Measurements from ENCODE around the gene LBR.

Gene LBR

DNA sequence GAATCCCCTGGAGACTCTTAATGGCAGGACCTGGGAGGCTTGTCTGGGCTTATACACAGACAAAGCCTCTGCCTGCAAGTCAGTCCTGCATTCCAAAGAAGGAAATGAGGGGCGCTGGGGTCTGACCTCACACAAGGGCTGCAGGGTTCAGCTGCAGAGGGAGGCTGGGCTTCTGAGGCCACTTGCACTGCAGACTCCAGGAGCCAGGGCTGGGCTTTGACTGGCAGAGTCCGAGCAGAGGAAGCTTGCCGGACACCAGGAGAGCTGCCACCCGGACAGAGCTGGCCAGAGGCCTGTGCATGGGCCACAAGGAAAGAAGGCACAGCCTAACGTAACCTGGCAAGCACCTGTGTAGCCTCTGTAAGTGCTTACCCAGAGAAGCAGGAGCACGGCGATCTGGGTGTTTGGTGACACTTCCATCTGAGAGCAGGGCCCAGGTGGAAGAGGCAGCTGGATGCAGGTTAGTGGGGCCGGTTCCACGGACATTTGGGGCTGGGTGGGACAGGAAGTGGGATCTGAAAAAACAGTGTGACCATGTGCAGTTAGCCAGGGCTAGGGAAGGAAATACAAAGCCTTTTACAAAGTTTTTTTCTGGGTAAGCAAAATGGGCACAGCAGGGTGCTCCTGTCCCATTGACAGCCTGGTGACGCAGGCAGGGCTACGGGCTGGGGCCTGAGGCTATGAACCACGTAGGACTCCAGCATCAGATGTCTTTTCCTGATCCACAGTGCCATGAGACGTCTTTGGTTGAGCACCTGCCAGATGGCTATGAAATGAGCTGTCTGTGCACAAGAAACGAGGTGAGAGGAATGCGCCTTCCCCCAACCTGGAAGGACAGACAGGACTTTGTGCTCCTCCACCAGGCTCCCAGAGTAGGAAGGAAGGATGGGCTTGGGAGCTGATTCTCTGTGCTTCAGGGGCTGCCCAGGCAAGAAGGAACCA is 37.3 kb upstream of the LBR start:
- no peak for DNase-seq (ENCODE audit: low read depth)

DNA sequence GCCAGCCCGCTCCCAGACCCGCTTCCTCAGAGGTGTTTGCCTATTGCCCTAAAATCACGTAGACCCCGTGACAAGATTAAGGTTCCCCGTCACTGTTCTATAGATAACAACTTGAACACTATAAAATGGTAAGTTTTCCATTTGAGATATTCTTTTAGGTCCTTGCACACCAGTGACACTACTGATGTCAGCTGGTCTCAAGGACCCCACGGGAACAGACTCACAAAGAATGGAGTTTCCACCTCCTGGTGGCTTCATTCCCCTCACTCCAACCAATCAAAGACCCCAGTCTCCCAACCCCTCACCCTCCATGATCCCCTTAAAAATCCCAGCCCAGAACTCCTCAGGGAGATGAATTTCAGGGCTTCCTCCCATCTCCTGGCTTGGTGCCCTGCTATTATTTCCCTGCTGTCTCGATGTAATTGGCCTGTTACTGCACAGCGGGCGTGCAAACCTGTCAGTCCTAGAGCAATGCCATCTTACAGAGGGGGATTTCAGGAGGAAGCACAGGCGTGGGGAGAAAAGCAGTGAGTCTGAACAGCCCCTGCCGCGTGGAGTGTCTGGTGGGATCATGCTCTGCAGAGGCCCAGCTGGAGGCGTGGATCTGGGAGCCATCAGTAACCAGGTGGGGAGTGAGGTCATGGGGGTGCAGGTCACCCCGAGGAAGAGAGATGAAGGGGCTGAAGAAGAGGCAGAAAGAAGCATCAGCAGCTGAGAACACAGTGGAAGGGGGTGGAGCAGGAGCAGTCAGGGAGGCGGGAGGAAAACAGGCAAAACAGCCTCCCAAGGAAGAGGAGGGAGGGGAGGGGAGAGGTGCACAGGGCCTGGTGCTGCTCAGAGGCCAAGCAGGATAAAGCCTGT is 35.1 kb upstream of the LBR start:
- DNase-seq (ENCODE audit: low read depth): no peak

DNA sequence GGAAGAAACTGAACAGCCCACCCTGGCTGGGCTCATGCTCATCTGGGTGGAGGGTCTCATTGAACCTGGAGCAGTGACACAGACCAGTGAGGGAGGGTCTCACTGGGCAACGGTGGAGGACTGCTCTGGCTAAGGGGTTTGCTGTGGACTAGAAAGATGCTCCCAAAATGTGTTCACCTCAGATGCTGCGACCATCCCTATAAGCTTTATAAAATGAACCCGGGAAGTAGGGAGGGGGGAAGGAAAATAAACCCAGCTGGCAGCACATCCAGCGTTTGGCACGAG is 34.5 kb upstream of the LBR start:
- no peak for DNase-seq (ENCODE audit: low read depth)

DNA sequence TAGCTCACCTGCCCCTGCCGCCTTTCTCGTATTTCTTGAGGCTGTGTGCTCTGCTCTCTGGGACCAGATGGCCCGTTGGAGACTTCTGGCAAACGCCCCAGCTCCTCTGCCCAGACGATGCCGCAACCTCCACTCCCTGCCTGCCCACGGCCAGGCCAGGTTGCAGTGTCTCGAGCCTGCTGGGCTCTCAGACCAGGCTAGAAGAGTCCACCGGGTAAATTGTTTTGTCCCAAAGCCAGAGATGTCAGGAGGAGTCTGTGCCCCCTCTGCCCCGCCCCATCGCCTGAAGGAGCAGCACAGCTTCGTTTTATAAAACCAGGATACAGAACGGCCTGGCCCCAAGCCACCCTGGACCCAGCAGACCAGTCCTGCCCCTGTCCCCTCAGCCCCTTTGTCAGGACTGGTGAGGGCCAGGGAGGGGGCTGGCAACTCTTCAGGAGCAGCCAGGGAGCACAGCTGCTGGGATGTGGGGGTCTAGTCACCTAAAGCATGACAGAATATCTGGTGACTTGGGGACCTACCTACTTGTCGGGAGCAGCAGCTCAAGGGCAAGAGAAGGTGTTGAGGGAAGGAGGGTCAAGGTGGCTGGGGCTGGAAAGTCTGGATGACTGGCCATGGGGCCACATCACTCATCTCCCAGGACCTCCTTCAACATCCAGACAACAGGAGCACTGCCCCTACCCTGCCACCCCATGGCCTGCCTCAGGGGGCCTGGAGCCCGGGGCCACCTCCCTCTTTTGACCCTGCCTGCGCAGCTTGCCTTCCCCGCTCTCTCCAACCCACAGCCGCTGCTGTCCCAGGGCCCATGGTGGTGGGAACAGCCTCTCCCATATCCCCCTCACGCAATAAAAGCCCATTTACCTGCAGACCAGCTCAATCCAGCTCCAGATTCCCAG is 33.9 kb upstream of the LBR start:
- no peak for DNase-seq (ENCODE audit: low read depth)

DNA sequence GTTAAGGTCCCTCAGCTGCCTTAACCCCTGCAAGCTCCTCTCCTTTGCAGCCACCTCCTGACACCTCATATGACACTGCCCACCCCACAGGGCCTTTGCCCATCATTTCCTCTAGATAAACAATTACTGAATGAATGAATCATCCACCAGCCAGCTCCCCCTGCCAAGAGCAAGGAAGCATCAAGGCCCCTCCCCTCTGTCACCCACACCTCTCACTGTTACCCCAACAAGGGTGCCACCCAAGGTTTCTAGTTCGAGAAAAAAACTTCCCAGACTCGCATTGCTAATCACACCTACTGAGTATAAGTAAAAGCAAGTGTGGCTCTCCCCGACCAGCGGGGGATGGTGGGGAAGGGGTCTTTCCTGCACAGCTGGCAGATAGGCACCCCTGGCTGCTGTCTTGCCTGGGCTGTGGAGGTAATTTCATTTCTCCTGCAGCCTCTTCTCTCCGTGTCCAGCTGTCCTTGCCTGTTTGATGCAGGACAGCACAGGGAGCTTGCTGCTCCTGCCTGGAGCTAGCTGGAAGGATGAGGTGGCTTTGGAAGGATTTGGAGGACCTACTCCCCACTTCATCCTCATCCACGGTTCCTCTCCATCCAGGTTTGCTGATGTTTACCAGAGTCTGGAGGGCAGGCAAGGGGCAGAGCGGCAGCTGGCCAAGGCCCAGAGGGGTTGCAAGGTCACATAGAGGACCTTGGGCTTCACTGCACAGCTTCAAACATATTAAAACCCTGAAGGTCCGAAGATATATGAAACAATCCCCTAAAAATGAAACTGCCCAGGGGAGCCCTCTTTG is 33.1 kb upstream of the LBR start:
- DNase-seq (ENCODE audit: low read depth): no peak

DNA sequence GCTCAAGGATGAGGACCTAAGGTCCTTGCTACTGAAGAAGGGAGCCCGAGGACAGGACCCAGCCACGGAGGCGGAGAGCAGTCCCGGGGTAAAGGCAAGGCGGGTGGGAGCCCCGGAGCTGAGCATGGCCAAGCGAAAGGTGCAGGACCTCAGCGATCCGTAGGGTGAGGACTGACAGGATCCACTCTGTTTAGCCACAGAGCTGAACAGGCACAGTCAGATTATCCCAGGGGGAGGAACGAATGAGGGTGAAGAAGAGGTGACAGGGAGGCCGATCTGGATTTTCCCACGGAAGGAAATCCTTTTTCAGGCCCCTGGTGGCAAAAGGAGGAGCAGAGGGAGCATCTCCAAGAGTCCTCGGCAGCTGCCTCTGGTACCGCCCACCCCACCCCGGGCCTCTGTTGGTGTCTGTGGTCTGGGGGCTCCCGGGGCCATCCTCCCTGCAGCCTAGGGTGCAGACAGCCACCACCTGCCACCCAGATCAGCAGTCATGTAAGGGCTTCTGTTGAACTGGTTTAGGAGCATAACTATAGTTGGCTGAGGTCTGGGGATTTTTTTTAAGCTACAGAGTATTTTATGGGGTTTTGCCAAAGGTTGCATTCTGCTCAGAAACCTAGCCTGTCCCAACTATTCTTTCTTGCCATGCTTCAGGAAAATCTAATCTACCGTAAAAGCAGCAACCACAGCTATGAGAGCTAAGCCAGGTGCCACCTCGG is 32.3 kb upstream of the LBR start:
- no peak for DNase-seq (ENCODE audit: low read depth)

DNA sequence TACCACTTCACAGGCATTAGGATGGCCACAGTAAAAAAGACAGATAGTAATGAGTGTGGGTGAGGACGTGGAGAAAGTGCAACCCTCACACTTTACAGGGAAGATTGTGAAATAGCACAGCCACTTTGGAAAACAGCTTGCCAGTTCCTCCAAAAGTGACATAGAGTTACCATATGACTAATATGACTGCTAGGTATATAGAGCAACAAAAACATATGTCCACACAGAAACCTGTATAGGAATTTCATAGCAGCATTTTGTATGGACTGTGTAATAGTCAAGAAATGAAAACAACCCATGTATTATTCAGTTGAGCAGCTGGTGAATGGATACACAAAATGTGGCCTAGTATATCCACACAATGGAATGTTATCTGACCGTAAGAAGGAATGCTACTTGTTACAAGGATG is 30.4 kb upstream of the LBR start:
- DNase-seq (ENCODE audit: low read depth): no peak

DNA sequence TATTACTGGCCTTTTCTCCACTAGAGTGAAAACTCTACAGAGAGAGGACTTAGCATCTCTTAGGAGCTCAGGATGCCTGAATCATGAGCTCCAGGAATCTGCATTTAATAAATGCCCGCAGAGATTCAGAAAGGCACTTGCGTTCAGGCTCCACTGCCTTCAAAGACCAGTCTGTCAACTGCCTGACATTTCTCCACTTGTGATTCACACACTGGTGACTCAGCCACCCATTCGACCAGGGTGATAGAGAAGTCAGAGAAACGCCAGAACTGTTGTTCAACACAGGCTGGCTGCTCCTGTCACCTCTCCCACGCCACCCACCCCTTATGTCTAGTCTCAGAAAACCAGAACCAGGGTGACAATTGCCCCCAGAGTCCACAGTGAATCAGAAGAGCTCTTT is 26.9 kb upstream of the LBR start:
- DNase-seq (ENCODE audit: low read depth): peak; percentile 26

DNA sequence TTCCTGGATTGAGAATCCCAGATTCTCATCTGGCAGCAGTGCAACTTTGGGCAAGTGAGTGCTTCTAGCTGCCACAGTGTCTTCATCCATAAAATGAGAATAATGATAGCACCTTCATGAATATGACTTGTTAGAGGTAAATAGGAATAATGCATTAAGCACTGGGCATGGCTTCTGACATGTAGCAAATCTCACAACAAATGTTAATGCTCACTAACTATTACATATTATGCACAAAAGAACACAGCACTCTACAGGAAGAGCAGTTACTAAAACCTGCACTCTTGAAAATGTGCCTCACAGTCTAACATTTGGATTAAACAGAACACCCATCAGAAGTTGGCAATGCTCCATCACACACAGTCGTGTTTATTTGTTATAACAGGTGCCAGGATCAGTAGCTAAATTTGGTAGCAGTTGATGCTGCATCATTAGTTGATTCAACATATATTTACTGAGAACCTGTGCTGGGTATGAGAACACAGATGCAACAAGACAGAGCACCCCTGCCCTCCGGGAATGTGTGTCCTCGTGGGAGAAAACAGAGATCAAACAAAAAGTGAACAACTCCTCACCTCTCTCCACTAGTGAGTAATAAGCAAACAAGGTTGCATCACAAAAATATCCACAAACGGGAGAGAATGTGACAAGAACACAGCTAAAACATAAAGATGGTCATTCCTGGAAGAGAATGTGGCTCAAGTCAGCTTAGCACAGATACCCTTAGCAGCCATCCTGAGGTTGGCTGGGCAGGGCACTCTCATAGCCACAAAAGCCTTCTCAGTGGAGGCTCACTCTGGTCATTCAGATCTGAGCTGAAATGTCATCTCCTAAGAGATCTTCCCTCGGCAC is 26.2 kb upstream of the LBR start:
- no peak for DNase-seq (ENCODE audit: low read depth)

DNA sequence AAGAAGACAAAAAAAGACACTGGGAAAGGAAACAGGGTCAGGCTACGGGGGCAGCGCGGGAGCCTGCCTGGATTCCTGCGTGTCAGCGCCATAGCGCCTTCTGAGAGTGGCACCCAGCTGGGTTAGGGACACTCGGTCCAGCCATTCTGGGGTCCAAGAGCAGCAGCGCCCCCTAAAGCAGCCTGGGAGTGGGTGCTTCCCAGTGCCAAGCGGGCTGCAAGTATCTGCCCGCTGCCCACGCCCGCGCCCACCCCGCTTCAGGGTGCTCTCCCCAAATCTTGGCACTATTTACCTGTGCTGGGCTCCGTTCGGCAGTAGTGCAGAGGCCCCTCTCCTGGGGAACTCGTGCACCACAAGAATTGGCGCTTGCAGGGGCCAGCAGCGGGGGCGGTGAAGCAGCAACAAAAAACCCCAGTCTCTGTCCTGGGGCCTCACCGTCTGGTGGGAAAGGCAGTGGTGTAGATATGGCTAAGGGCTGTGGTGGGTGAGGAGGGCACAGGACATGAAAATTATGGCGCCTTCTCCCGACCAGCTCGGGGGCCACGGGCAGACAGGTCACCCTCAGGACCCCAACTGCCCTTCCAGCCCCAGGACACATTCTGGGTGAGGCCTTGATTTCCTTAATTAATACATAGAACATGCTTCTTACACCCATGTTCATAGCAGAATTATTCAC is 24.1 kb upstream of the LBR start:
- DNase-seq (ENCODE audit: low read depth): no peak

DNA sequence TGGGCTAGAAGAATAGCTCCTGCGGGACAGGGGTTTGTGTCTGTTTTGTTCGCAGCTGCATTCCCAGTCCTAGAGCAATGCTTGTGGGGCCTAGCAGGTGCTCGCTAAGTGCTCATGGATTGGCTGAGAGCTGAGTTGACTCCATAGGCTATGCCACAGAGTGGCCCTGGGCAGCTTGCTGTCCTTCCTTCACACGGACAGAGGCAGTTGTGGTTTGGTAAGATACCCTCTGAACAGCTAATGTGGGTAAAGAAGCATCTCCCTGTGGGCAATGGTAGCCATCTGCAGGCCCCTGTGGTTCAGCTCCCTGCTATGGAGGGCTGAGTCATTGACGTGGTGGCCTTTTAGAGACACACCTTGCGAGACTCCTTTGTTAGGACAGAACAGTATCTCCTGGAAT is 23.5 kb upstream of the LBR start:
- no peak for DNase-seq (ENCODE audit: low read depth)

DNA sequence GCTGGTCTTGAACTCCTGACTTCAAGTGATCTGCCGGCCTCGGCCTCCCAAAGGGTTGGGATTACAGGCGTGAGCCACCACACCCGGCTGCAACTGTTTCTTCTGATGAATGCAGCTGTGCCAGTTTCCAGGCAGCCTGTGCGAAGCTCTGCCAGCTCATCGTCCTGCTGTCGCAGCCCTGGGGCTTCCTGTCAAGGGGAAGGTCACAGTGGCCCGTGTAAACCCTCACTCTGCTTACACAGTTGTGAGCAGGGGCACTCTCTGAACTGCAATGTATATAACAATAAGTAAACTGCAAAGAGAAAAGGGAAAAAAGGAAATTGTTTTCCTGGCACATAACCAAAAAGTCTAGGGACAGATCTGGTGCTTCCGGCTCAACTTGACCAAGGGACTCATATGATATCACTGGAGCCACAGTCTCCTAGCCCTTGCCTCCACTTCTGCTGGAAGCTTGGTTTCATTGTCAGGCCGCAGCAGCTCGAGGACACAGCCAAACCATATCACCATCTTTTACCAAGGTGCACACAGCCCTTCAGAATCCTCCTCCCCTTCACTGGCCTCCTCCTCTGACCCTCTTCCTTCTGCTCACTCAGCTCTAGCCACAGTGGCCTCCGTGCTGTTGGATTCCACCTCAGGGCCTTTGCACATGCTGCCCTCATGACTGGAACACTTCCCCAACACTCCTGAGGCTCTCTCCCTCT is 22.8 kb upstream of the LBR start:
- DNase-seq (ENCODE audit: low read depth): no peak

DNA sequence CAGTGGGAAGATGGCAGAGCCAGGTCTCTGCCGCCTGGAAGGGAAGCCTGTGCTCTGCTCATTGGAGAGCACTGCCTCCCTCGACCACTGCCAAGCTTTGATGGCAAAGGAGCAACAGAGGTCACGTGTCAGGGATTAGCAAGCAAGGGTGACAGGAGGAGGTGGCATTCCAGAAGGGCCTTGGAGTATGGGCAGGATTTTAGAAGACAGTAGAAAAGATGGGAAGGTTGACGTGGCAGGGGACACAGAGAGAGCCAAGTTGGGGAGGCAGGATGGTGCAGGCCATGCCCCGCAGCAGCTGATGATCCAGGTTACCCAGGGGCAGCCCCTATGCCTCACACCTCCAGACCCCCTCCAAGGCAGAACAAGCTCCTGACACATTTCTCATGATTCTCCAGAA is 21.9 kb upstream of the LBR start:
- DNase-seq (ENCODE audit: low read depth): no peak

DNA sequence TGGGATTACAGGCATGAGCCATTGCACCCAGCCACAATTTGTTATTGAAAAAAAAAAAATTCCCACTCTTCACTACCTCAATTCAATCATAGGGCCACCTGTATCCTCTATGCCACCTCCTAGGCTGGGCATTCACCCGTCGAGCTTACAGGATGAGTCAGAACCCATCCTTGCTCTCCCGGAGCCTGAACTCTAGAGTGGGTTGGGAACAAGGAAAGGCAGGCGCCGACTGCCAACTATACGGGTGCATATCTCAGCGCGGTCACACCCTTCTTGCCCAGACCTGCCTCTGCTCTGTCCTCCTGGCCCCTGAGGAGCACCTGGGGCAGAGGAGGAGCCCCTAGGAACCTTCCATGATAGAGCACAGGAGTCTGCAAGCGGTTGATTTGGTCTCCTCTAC is 21.4 kb upstream of the LBR start:
- DNase-seq (ENCODE audit: low read depth): no peak

DNA sequence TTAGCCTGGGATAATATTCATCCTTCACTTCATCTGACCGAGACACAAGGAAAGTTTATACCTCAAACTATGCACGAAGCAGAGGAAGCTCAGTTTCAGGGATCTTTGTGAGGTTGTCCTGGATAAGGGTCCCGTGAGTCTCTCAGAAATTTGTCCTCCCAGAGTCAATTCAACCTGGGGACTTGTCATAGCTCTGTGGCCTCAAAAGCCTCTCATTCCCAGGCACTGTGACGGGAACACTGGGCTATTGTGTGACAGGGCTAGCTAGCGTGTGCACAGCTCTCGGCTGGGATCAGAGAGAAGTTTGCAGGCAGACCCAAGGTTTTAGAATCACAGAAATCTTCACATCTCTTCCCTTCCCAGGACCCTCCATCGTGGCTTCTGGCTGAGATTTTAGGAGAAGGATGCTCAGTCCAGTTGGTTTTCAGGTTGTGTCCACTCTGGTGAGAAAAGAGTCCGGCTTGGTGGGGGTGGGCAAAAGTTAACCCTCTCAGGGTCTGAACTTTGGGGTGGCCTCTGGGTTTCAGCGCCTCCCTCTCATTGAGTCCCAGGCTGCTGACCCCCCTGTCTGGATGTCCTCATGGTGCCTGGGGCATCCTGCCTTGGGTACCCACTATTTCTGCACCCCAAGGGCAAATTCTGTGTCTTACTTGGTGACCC is 20.4 kb upstream of the LBR start:
- DNase-seq (ENCODE audit: low read depth): no peak

DNA sequence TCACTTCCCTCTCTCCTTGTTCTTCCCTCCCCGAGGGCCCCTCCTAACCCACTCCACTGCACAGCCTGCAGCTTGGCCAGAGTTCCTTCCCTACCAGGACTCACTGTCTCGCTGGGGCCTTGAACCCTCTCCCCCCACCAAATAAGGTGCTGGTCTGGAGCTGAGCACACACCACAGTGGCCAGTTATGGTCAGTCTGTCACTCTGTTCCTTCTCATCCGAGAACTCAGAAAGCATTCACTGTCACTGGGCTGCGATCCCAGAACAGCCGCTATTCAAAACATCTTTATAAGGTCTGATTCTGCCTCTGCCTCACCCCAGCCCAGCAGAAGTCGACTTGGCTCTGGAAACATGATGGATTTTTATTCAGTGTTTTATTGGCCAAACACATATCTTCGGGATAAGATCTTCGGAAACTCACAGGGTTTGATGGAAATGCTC is 19.8 kb upstream of the LBR start:
- DNase-seq (ENCODE audit: low read depth): no peak

DNA sequence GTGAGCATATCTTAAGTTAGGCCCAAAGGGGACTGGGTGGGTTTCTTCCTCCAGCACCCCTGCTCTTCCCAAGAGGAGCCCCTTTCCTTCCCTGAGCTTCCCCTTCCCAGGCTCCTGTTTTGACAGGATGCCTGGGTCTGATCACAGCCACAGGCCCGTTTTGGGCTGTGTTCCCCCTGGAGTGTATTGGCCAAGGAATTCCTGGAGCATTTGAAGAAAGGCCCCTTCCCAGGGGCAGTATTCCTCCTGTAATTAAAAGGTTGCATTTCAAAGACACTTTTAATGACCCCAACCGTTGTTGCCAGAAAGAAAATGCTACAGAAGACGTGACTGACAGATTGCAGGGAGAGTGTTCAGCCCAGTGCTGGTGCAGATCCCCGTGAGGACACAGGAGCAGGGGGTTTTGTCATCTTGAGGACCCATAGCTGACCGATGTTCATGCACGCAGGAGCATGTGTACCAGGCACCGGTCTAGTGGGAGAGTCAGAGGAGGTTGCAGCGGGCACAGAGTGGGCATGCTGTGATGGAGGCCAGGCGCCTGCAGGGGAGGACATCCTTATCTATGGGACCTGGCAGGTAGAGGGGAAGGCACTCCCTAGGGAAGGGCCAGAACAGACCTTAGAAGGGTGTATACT is 19.3 kb upstream of the LBR start:
- DNase-seq (ENCODE audit: low read depth): no peak

DNA sequence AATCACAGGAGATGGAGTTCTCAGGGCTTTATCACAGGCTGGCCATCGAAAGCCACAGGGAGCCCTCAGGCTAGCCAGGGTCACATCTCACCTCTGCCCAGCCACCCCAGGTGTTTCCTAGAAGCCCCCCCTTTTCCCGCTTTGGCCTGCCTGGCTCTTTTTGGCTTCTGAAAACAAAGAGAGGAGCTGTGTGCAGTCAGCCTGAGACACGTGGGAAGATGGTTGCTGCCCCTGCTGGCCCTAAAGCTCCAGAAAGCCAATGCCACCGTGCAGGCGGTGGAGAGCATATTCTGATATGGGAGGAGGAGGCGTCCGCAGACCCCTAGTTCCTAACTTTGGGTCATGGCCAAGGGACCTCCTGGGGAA is 18.7 kb upstream of the LBR start:
- no peak for DNase-seq (ENCODE audit: low read depth)
